Neural progenitor cell (in vitro differentiated cells): ENCODE measurements around the gene FADS1. TPM values are rescaled to one million over a fixed set of nuclear protein-coding genes. Genes with fewer than 3 reads are reported as not detected.

Experiments used
- DNase-seq: peaks from one replicate; pipeline ENCODE4 v3.0.0-alpha.2; 2016; ENCODE audit warnings: low spot score
- H2AFZ ChIP-seq: fragments of 200-600 bp; sonication (generic); replicated peaks from 2 replicates; pipeline ENCODE4 v1.6.1; 2016; ENCODE audit warnings: antibody characterized with exemption
- H3F3A ChIP-seq: fragments of 200-600 bp; sonication (generic); 2 replicates; pipeline ENCODE4 v1.6.1; 2016; ENCODE audit warnings: antibody characterized with exemption, low read depth
- H3K27ac ChIP-seq: fragments of 200-600 bp; sonication (generic); 2 replicates; pipeline ENCODE4 v1.5.1; 2016; ENCODE audit warnings: mild to moderate bottlenecking
- H3K27me3 ChIP-seq: fragments of 200-600 bp; sonication (generic); 2 replicates; pipeline ENCODE4 v1.6.1; 2016; ENCODE audit warnings: mild to moderate bottlenecking, moderate library complexity
- H3K36me3 ChIP-seq: fragments of 200-600 bp; sonication (generic); 2 replicates; pipeline ENCODE4 v1.5.1; 2016
- H3K4me1 ChIP-seq: fragments of 200-600 bp; sonication (generic); 2 replicates; pipeline ENCODE4 v1.6.1; 2016; ENCODE audit warnings: mixed run types
- H3K4me2 ChIP-seq: fragments of 200-600 bp; sonication (generic); 2 replicates; pipeline ENCODE4 v1.6.1; 2016
- H3K4me3 ChIP-seq: fragments of 200-600 bp; sonication (generic); 2 replicates; pipeline ENCODE4 v1.5.1; 2016
- H3K79me2 ChIP-seq: fragments of 200-600 bp; sonication (generic); 2 replicates; pipeline ENCODE4 v1.6.1; 2016; ENCODE audit warnings: low read depth
- H3K9ac ChIP-seq: fragments of 200-600 bp; sonication (generic); 2 replicates; pipeline ENCODE4 v1.6.1; 2016
- H3K9me3 ChIP-seq: fragments of 200-600 bp; sonication (generic); 2 replicates; pipeline ENCODE4 v1.5.1; 2016; ENCODE audit warnings: low read depth
- H4K20me1 ChIP-seq: fragments of 200-600 bp; sonication (generic); 2 replicates; pipeline ENCODE4 v1.6.1; 2016; ENCODE audit warnings: low read depth
- H3K27ac Mint-ChIP-seq: 3 replicates; pipeline ENCODE4 v1.8.0; 2021; ENCODE audit warnings: mixed read lengths
- H3K27me3 Mint-ChIP-seq: 2 replicates; pipeline ENCODE4 v1.8.0; 2022; ENCODE audit warnings: low read depth, mild to moderate bottlenecking, inconsistent platforms, moderate library complexity, mixed read lengths; ENCODE audit not compliant: insufficient read depth
- H3K36me3 Mint-ChIP-seq: 3 replicates; pipeline ENCODE4 v1.8.0; 2021; ENCODE audit warnings: mixed read lengths
- H3K4me1 Mint-ChIP-seq: 3 replicates; pipeline ENCODE4 v1.8.0; 2021; ENCODE audit warnings: mixed read lengths
- H3K4me3 Mint-ChIP-seq: 3 replicates; pipeline ENCODE4 v1.8.0; 2021; ENCODE audit warnings: mild to moderate bottlenecking, moderate library complexity, mixed read lengths
- H3K9me3 Mint-ChIP-seq: 3 replicates; pipeline ENCODE4 v1.8.0; 2020; ENCODE audit warnings: mixed read lengths
- EZH2 ChIP-seq: fragments of 200-600 bp; sonication (generic); IDR thresholded peaks from 2 replicates; pipeline ENCODE4 v1.6.1; 2017; ENCODE audit warnings: antibody characterized with exemption, mild to moderate bottlenecking, moderate library complexity
- EZH2phosphoT487 ChIP-seq: fragments of 200-600 bp; sonication (generic); IDR thresholded peaks from 2 replicates; pipeline ENCODE4 v1.6.1; 2017; ENCODE audit warnings: antibody characterized with exemption
- total RNA-seq: library from RNA; depleted of rRNA; stranded (reverse); fragments of >200 nt; gene quantifications from 2 replicates; pipeline ENCODE4 v1.2.3, GENCODE V29; 2015; ENCODE audit warnings: low replicate concordance
- TF ChIP-seq, protein P1 (sequence below): fragments of 200-600 bp; sonication (generic); IDR thresholded peaks from 2 replicates; pipeline ENCODE4 v1.5.1; 2017; ENCODE audit warnings: antibody characterized with exemption, mild to moderate bottlenecking

FADS1 gene
- total RNA-seq, 1 donor from 2014 or later, result 163 TPM

DNA sequence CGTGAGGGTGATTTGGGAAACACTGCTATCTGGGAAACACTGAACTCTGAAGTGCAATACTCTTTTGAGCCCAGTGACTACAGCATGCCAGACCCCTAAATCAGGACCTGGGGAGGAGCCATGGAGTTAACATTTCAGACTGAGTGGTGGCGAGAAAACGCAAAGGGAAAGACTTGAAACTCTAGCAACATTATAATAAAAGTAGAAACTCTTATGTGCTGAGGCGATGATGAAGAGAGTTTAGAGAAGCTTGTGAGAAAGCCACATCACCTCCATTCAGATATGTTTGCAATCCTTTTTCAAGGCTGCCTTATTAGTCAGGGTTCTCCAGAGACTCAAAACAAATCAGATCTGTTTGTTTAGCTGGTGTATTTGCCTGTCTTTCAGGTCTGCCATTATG, 22.2 kb downstream of the FADS1 start:
- no peak overlapping the region for H3K9ac ChIP-seq
- H3K4me2 ChIP-seq, result peak overlapping the region; percentile 87
- H2AFZ ChIP-seq, result no peak overlapping the region
- peaks cover 67% of the 10 kb centered on the region for H3F3A ChIP-seq
- no peak overlapping the region for H3K27ac Mint-ChIP-seq
- no peak for TF ChIP-seq EZH2phosphoT487
- TF ChIP-seq, protein P1, sequence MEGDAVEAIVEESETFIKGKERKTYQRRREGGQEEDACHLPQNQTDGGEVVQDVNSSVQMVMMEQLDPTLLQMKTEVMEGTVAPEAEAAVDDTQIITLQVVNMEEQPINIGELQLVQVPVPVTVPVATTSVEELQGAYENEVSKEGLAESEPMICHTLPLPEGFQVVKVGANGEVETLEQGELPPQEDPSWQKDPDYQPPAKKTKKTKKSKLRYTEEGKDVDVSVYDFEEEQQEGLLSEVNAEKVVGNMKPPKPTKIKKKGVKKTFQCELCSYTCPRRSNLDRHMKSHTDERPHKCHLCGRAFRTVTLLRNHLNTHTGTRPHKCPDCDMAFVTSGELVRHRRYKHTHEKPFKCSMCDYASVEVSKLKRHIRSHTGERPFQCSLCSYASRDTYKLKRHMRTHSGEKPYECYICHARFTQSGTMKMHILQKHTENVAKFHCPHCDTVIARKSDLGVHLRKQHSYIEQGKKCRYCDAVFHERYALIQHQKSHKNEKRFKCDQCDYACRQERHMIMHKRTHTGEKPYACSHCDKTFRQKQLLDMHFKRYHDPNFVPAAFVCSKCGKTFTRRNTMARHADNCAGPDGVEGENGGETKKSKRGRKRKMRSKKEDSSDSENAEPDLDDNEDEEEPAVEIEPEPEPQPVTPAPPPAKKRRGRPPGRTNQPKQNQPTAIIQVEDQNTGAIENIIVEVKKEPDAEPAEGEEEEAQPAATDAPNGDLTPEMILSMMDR, result no peak
- TF ChIP-seq EZH2, result no peak
- peaks cover 82% of the 10 kb centered on the region for H3K79me2 ChIP-seq
- peaks cover 29% of the 10 kb centered on the region for H3K4me1 Mint-ChIP-seq
- no peaks in the 10 kb centered on the region for H3K9me3 Mint-ChIP-seq
- H4K20me1 ChIP-seq, result peaks cover 22% of the 10 kb centered on the region
- H3K27ac ChIP-seq, result no peak overlapping the region
- H3K36me3 ChIP-seq, result no peaks in the 10 kb centered on the region
- no peaks in the 10 kb centered on the region for H3K9me3 ChIP-seq
- peaks cover 8% of the 10 kb centered on the region for H3K27me3 Mint-ChIP-seq
- H3K36me3 Mint-ChIP-seq, result peaks cover 30% of the 10 kb centered on the region
- H3K4me3 Mint-ChIP-seq, result peak overlapping the region; percentile 61
- peaks cover 19% of the 10 kb centered on the region for H3K4me1 ChIP-seq
- no peak overlapping the region for H3K4me3 ChIP-seq
- no peaks in the 10 kb centered on the region for H3K27me3 ChIP-seq
- no peak for DNase-seq

DNA sequence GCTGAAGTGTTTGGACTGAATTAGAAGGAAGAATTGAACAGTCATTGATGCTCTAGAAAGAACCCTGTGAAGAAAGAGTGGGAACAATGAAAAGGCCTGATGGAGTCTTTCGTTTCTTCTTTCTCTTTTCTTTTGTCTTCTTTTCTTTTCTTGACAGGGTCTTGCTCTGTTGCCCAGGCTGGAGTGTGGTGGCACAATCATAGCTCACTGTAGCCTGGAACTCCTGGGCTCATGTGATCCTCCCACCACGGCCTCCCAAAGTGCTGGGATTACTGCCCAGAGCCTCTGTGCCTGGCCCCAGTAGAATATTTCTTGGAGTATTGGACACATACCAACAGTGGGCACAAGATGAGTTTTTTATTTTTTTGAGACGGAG, 23.0 kb downstream of the FADS1 start:
- H3K4me2 ChIP-seq, result peak overlapping the region; percentile 87

DNA sequence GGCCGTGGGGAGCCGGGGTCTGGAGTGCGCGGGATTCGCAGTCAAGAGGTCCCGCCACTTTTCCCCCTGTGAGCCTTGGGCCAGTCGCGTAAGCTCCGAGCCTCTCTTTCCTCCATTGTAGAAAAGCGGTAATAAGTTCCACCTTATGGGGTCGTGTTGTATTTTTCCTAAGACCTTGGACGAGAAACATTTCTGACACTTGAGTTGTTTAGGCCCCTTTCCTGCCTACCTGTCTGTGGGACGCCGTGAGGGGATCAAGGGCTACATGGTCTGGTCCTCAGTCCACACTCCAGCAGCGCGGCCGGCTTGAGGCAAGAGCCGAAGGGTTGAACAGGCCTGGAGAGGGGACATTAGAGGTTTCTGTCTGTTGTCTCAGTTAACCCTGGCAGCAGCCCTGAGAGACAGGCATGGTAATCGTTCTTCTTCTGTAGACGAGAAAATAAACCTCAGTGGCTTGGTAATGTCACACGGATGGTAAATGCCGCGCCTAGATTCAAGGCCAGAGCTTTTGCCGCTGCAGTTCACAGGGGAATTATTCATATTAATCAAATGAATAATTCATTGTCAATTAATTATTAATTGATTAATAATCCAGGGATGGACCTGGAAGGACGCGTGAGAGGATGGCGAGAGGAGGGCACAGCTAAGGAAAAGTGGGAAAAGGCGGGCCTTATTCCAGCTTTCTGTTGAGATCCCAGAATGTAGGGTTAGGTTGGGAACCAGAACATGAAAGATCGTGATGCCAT, 23.5 kb downstream of the FADS1 start:
- TF ChIP-seq, protein P1, result no peak
- TF ChIP-seq EZH2phosphoT487 (no peak), EZH2 (no peak)
- peaks cover 54% of the 10 kb centered on the region for H3F3A ChIP-seq
- H3K27me3 ChIP-seq, result no peaks in the 10 kb centered on the region
- H3K27ac Mint-ChIP-seq, result peak overlapping the region; percentile 96
- peaks cover 29% of the 10 kb centered on the region for H3K4me1 Mint-ChIP-seq
- H3K36me3 Mint-ChIP-seq, result peaks cover 25% of the 10 kb centered on the region
- H3K9ac ChIP-seq, result peak overlapping the region; percentile 96
- H3K36me3 ChIP-seq, result no peaks in the 10 kb centered on the region
- H3K79me2 ChIP-seq, result peaks cover 75% of the 10 kb centered on the region
- peaks cover 26% of the 10 kb centered on the region for H4K20me1 ChIP-seq
- peak overlapping the region; percentile 98 for H3K27ac ChIP-seq
- peak overlapping the region; percentile 94 for H3K4me3 Mint-ChIP-seq
- H3K4me2 ChIP-seq, result peak overlapping the region; percentile 87
- H3K9me3 Mint-ChIP-seq, result no peaks in the 10 kb centered on the region
- peak overlapping the region; percentile 82 for H3K4me3 ChIP-seq
- peaks cover 19% of the 10 kb centered on the region for H3K4me1 ChIP-seq
- DNase-seq, result peak; percentile 50
- peaks cover 5% of the 10 kb centered on the region for H3K27me3 Mint-ChIP-seq
- H3K9me3 ChIP-seq, result no peaks in the 10 kb centered on the region
- peak overlapping the region; percentile 95 for H2AFZ ChIP-seq

More for the DNA sequence above, 23.0 kb downstream of the FADS1 start:
- peak overlapping the region; percentile 82 for H3K4me3 ChIP-seq
- peak overlapping the region; percentile 96 for H3K9ac ChIP-seq
- DNase-seq, result no peak
- no peaks in the 10 kb centered on the region for H3K9me3 ChIP-seq
- peaks cover 22% of the 10 kb centered on the region for H4K20me1 ChIP-seq
- Mint-ChIP-seq H3K4me1 (peaks cover 29% of the 10 kb centered on the region), H3K4me3 (peak overlapping the region; percentile 94), H3K27me3 (peaks cover 8% of the 10 kb centered on the region), H3K27ac (peak overlapping the region; percentile 81), H3K9me3 (no peaks in the 10 kb centered on the region), H3K36me3 (peaks cover 28% of the 10 kb centered on the region)
- TF ChIP-seq EZH2phosphoT487 (no peak), EZH2 (no peak)
- TF ChIP-seq, protein P1, result no peak
- peaks cover 80% of the 10 kb centered on the region for H3K79me2 ChIP-seq
- no peaks in the 10 kb centered on the region for H3K27me3 ChIP-seq
- H3K4me1 ChIP-seq, result peaks cover 19% of the 10 kb centered on the region
- H3K27ac ChIP-seq, result no peak overlapping the region
- H3F3A ChIP-seq, result peaks cover 59% of the 10 kb centered on the region
- H3K36me3 ChIP-seq, result no peaks in the 10 kb centered on the region
- no peak overlapping the region for H2AFZ ChIP-seq
